Upper lobe of left lung (tissue), 6 donors: ENCODE measurements around the gene TMEM129. TPM values are rescaled to one million over a fixed set of nuclear protein-coding genes. Genes with fewer than 3 reads are reported as not detected.

Experiments used
- ATAC-seq, 2 donors: fragments of 200-7000 bp; cut with Tn5 transposase; one replicate each; pipeline ENCODE4 v1.9.1; 2022; ENCODE audit warnings: mild to moderate bottlenecking in 2 of 2, moderate library complexity in 2 of 2; ENCODE audit not compliant: low FRiP score in 2 of 2
- DNase-seq, 2 donors: peaks; one replicate each; pipeline ENCODE4 v3.0.0-alpha.2; 2019 to 2020
- H3K27ac ChIP-seq, 4 donors: fragments of 200-600 bp; sonication (generic); one replicate each; pipeline ENCODE4 v1.5.1; 2016 to 2019
- H3K27me3 ChIP-seq, 4 donors: fragments of 200-600 bp; sonication (generic); one replicate each; pipeline ENCODE4 v1.5.1; 2017 to 2019
- H3K36me3 ChIP-seq, 4 donors: fragments of 200-600 bp; sonication (generic); one replicate each; pipeline ENCODE4 v1.5.1; 2016 to 2019
- H3K4me1 ChIP-seq, 4 donors: fragments of 200-600 bp; sonication (generic); one replicate each; pipeline ENCODE4 v1.5.1; 2018 to 2019
- H3K4me3 ChIP-seq, 4 donors: fragments of 200-600 bp; sonication (generic); one replicate each; pipeline ENCODE4 v1.5.1; 2017 to 2019; ENCODE audit warnings: mild to moderate bottlenecking in 2 of 4, moderate library complexity in 1 of 4
- H3K9me3 ChIP-seq, 4 donors: fragments of 200-600 bp; sonication (generic); one replicate each; pipeline ENCODE4 v1.5.1; 2018 to 2019
- CTCF ChIP-seq, 6 experiments: fragments of 450-650 bp in 4 of 6; fragments of 200-600 bp in 2 of 6; sonication (generic) in 2 of 6; IDR thresholded peaks; one replicate each; pipeline ENCODE4 v1.5.1; 2016 to 2019; ENCODE audit warnings: antibody characterized with exemption in 6 of 6
- EP300 ChIP-seq, 4 donors: sonication (generic); formaldehyde crosslinking; IDR thresholded peaks; one replicate each; pipeline ENCODE4 v1.5.1; 2017; ENCODE audit warnings: antibody characterized with exemption in 4 of 4, control low read depth in 2 of 4
- POLR2A ChIP-seq, 4 donors: fragments of 450-650 bp; IDR thresholded peaks; one replicate each; pipeline ENCODE4 v1.5.1; 2016 to 2017; ENCODE audit warnings: antibody characterized with exemption in 4 of 4, mild to moderate bottlenecking in 2 of 4
- POLR2AphosphoS5 ChIP-seq, 2 donors: sonication (generic); formaldehyde crosslinking; IDR thresholded peaks; one replicate each; pipeline ENCODE4 v1.5.1; 2017; ENCODE audit warnings: antibody characterized with exemption in 2 of 2
- WGBS, 2 donors: methylation state at CpG; one replicate each; pipeline ENCODE4 v1.1.5; 2017 to 2018; 5-methylcytosine and 5-hydroxymethylcytosine counted together
- total RNA-seq, 6 donors: library from RNA; depleted of rRNA in 4 of 6; stranded (reverse); fragments of >200 nt in 4 of 6; gene quantifications; one replicate each; pipeline versions ENCODE4 v1.1.0 to v1.2.1, GENCODE V29; 2016 to 2021
- donor health status: DM: no; HTN: no; CAD: no; lungs with moderate emphysema.
- donor health status: DM: no; HTN: yes; CAD: no; lungs with severe emphysema.

The TMEM129 gene
- total RNA-seq, 6 donors from 2014 or later: 38.9 to 99.1 (median 49.6) TPM

DNA sequence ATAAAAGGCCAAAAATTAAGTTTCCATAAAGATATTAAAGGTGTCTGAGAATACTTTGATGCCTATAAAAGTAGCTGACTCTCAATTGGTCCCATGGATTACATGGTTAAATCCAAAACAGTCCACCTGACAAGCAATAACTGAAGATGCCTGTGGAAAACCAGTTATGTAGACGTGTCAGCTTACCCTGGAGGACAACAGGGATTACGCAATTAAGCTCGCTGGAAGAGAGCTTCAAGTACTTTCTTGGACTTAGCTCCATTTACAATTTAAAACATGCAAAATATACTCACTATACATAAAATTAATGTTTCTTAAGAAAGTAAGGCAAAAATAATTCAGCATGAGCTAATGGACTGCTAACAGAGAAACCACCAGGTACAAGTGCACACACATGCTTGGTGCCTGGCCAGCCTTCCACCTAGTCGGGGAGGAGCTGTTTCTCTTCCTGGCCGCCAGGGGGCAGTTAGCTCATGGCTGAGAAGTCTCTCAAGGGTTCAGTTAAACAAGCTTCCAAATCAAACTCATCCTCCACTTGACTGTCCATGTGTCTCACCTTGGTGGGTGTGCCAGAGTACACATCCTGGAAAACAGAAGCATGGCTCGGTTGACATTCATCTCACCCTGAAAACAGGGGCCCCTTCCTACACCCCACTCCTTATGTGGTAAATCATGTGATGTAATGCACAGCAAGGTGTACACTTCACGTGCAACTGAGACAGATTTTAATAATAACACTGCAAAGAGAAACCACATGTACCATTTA, 27.8 kb downstream of the TMEM129 start:
- 27 to 31% methylated on average over 7 of the region's 7 CpGs for WGBS, 2 donors
- H3K36me3 ChIP-seq: peaks cover 0 to 74% (median 62%) of the 10 kb centered on the region in 4 donors
- H3K4me3 ChIP-seq: no peak overlapping the region
- TF ChIP-seq POLR2AphosphoS5 (IDR thresholded peaks at IDR 0.05): no peak
- TF ChIP-seq POLR2A (IDR thresholded peaks at IDR 0.05): no peak
- TF ChIP-seq EP300 (IDR thresholded peaks at IDR 0.05): no peak
- TF ChIP-seq CTCF (IDR thresholded peaks at IDR 0.05): peak; percentile 83 to 95 (median 88)
- peaks cover 0 to 16% (median 0%) of the 10 kb centered on the region in 4 donors for H3K4me1 ChIP-seq
- H3K27ac ChIP-seq: peak overlapping the region in 1 of 4 donors; percentile 20
- ATAC-seq (peak; percentile 89 to 91), DNase-seq (peak in 1 of 2 donors; percentile 83)
- H3K9me3 ChIP-seq: no peaks in the 10 kb centered on the region
- H3K27me3 ChIP-seq: no peaks in the 10 kb centered on the region

DNA sequence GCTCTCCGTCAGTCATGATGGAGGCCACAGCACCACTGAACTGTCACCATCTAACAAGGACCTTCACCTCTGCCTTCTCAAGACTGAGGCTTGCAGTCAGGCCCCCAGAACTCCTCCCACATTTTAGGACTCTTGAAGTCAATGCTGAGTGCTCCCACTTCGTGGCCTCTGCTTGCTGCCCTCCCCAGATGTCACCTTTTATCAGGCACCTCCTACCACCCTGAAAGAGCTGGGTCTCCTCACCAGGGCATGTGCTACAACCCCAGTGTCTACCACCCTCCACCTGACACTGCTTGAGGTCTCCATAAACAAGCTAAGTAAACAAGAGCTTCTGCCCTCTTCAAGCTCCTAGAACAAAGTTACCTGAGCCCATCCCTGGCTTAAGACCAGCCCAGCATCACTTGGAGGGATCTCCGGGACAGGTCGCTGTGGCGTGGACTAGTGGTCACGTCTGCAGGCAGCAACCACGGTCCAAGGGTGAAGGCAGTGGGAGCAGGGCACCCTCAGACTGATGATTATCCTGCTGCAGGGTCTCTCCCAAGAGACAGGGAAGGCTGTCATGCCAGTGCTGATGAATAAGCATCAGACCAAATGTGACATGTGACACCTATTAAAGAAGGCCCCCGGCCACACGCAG, 29.3 kb downstream of the TMEM129 start:
- ATAC-seq: no peak
- Histone ChIP-seq H3K36me3 (peaks cover 0 to 63% (median 53%) of the 10 kb centered on the region in 4 donors), H3K4me3 (no peak overlapping the region), H3K27ac (no peak overlapping the region), H3K27me3 (no peaks in the 10 kb centered on the region), H3K4me1 (peaks cover 0 to 16% (median 0%) of the 10 kb centered on the region in 4 donors), H3K9me3 (no peaks in the 10 kb centered on the region)
- TF ChIP-seq POLR2AphosphoS5 (IDR thresholded peaks at IDR 0.05): no peak
- TF ChIP-seq EP300 (IDR thresholded peaks at IDR 0.05): no peak
- no peak for TF ChIP-seq CTCF (IDR thresholded peaks at IDR 0.05)
- no peak for TF ChIP-seq POLR2A (IDR thresholded peaks at IDR 0.05)
- WGBS, 2 donors: 76 to 86% methylated on average over 6 to 9 of the region's 9 CpGs
- DNase-seq: no peak

DNA sequence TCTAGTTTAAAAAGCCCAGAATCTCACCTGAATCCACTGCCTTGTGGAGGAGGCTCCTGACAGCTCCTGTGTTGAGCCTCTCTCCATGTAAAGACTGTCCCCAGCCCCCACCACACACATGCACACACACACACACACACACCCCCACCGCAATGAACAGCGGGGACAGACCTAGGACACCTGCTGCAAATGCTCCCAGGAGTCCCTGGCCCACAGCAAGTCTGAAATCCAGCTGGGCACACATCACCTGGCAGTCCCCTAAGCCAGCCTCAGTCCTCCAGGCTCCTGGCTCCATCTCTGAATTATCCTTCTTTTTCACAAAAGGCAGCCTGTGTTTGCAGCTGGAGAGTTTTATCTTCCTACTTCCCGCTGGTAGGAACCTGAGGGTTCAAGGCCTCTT, 30.4 kb downstream of the TMEM129 start:
- 93 to 96% methylated on average over 3 of the region's 3 CpGs for WGBS, 2 donors
- no peak overlapping the region for H3K4me3 ChIP-seq
- H3K36me3 ChIP-seq: peaks cover 0 to 52% (median 43%) of the 10 kb centered on the region in 4 donors
- TF ChIP-seq POLR2A (IDR thresholded peaks at IDR 0.05) (no peak), EP300 (IDR thresholded peaks at IDR 0.05) (no peak), CTCF (IDR thresholded peaks at IDR 0.05) (no peak), POLR2AphosphoS5 (IDR thresholded peaks at IDR 0.05) (no peak)
- H3K27ac ChIP-seq: no peak overlapping the region
- H3K4me1 ChIP-seq: peaks cover 0 to 16% (median 0%) of the 10 kb centered on the region in 4 donors
- no peaks in the 10 kb centered on the region for H3K9me3 ChIP-seq
- H3K27me3 ChIP-seq: no peaks in the 10 kb centered on the region
- ATAC-seq: no peak
- DNase-seq: no peak

DNA sequence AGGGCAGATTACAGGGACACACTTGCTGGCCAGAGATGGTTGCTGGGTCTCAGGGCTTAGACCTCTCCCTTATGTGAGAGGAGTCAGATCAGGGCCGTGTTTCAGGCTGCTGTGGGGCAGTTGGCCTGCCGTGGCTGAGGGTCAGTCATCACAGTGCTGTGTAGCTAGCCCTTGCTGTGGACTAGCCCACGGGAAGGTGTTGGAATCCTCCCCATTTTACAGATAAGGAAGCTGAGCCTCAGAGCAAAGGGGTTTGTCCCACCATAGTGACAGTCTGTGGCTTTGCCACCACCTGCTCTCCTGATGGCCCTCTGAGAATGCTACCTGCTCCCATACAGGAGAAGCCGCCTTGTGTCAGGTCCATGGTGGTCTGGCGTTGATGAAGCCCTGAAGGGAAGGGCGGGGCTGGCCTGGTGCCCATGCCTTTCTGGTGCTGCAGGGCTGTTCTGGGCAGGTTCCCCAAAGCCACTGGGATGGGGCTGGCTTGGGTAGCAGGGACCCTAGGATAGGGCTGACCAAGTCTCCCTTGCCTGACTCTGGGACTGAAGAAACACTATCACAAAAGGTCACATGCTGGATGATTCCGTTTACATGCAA, 34.6 kb downstream of the TMEM129 start:
- WGBS, 2 donors: 66 to 76% methylated on average over 3 to 6 of the region's 7 CpGs
- H3K27ac ChIP-seq: no peak overlapping the region
- no peak overlapping the region for H3K4me3 ChIP-seq
- H3K4me1 ChIP-seq: peaks cover 4 to 24% (median 11%) of the 10 kb centered on the region in 4 donors
- DNase-seq: no peak
- H3K36me3 ChIP-seq: peaks cover 0 to 13% (median 12%) of the 10 kb centered on the region in 4 donors
- no peaks in the 10 kb centered on the region for H3K27me3 ChIP-seq
- TF ChIP-seq CTCF (IDR thresholded peaks at IDR 0.05) (no peak), POLR2AphosphoS5 (IDR thresholded peaks at IDR 0.05) (no peak), POLR2A (IDR thresholded peaks at IDR 0.05) (no peak), EP300 (IDR thresholded peaks at IDR 0.05) (no peak)
- no peaks in the 10 kb centered on the region for H3K9me3 ChIP-seq
- ATAC-seq: no peak
